Activated T-cell treated with anti-CD3 and anti-CD28 coated beads, Interleukin-2, amount 50 U/mL, for 1 hour (primary cell): ENCODE results near the gene PPM1F.
"Not testable (repeated sequence)": the region's sequence is repeated elsewhere in the genome, so short reads cannot be mapped to it uniquely, and the experiment has no call there.

Experiments
- DNase-seq: peaks from one replicate; pipeline ENCODE4 v3.0.0-alpha.2; 2020

The PPM1F gene

GRCh38 chr22:21939935-21940334 lies 12.7 kb downstream of the PPM1F start:
- DNase-seq = not testable (repeated sequence)

GRCh38 chr22:21939461-21939913 lies 13.2 kb downstream of the PPM1F start:
- no peak for DNase-seq

- no peak for DNase-seq
Measured at GRCh38 chr22:21938906-21939305, 13.7 kb downstream of the PPM1F start.

- DNase-seq = peak; percentile 94
Measured at GRCh38 chr22:21938071-21938822, 14.4 kb downstream of the PPM1F start.

- no peak for DNase-seq
Measured at GRCh38 chr22:21937821-21938070, 14.9 kb downstream of the PPM1F start.

GRCh38 chr22:21937041-21937820 lies 15.4 kb downstream of the PPM1F start:
- no peak for DNase-seq

GRCh38 chr22:21936151-21936775 lies 16.4 kb downstream of the PPM1F start:
- DNase-seq = no peak

- DNase-seq = no peak
Measured at GRCh38 chr22:21933910-21934309, 18.7 kb downstream of the PPM1F start.

GRCh38 chr22:21933413-21933812 lies 19.2 kb downstream of the PPM1F start:
- DNase-seq = no peak

GRCh38 chr22:21932347-21932746 lies 20.3 kb downstream of the PPM1F start:
- no peak for DNase-seq

GRCh38 chr22:21931056-21931455 lies 21.6 kb downstream of the PPM1F start:
- no peak for DNase-seq

- DNase-seq = no peak
Measured at GRCh38 chr22:21929253-21929652, 23.4 kb downstream of the PPM1F start.

GRCh38 chr22:21928048-21928447 lies 24.6 kb downstream of the PPM1F start:
- no peak for DNase-seq

- no peak for DNase-seq
Measured at GRCh38 chr22:21927174-21927823, 25.3 kb downstream of the PPM1F start.

GRCh38 chr22:21926728-21927127 lies 25.9 kb downstream of the PPM1F start:
- DNase-seq = no peak

GRCh38 chr22:21923163-21923561 lies 29.5 kb downstream of the PPM1F start:
- no peak for DNase-seq

- DNase-seq = no peak
Measured at GRCh38 chr22:21922370-21923162, 30.1 kb downstream of the PPM1F start.

GRCh38 chr22:21921729-21922128 lies 30.9 kb downstream of the PPM1F start:
- no peak for DNase-seq

GRCh38 chr22:21921184-21921721 lies 31.4 kb downstream of the PPM1F start:
- DNase-seq = no peak

GRCh38 chr22:21920341-21921183 lies 32.1 kb downstream of the PPM1F start:
- no peak for DNase-seq

GRCh38 chr22:21919526-21920307 lies 32.9 kb downstream of the PPM1F start:
- DNase-seq = no peak
